ENCODE data around the gene POU3F2.

POU3F2 gene

GRCh38 chr6:98831057-98831958, 3.1 kb upstream of the POU3F2 start:
- no peak for DNase-seq (ENCODE audit: low read depth)

DNA sequence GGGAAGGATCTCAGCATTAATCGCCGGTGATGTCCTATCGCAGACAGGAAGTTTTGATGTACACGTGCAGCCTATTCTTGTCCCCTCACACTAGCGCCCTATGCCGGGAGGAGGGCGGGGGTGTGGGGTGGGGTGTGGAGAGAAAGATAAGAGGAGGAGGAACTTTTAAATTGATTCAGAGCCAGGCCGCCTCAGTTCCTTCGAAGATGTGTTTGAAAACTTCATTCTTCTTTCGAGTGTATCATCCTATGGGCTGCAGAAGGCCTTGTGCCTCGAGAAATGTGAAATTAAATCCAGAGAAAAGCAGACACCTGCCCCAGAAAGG, 2.5 kb upstream of the POU3F2 start:
- DNase-seq (ENCODE audit: low read depth): no peak

GRCh38 chr6:98832284-98833056, 1.9 kb upstream of the POU3F2 start:
- DNase-seq (ENCODE audit: low read depth): no peak

- no peak for DNase-seq (ENCODE audit: low read depth)
Observed at GRCh38 chr6:98833057-98833306, 1.4 kb upstream of the POU3F2 start.

GRCh38 chr6:98833307-98834059, 891 bp upstream of the POU3F2 start:
- no peak for DNase-seq (ENCODE audit: low read depth)

DNA sequence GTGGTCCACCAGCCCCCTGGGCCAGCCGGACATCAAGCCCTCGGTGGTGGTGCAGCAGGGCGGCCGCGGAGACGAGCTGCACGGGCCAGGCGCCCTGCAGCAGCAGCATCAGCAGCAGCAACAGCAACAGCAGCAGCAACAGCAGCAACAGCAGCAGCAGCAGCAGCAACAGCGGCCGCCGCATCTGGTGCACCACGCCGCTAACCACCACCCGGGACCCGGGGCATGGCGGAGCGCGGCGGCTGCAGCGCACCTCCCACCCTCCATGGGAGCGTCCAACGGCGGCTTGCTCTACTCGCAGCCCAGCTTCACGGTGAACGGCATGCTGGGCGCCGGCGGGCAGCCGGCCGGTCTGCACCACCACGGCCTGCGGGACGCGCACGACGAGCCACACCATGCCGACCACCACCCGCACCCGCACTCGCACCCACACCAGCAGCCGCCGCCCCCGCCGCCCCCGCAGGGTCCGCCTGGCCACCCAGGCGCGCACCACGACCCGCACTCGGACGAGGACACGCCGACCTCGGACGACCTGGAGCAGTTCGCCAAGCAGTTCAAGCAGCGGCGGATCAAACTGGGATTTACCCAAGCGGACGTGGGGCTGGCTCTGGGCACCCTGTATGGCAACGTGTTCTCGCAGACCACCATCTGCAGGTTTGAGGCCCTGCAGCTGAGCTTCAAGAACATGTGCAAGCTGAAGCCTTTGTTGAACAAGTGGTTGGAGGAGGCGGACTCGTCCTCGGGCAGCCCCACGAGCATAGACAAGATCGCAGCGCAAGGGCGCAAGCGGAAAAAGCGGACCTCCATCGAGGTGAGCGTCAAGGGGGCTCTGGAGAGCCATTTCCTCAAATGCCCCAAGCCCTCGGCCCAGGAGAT, 1.0 kb downstream of the POU3F2 start:
- no peak for DNase-seq (ENCODE audit: low read depth)

- no peak for DNase-seq (ENCODE audit: low read depth)
Observed at GRCh38 chr6:98836025-98836961, 1.9 kb downstream of the POU3F2 start.

DNA sequence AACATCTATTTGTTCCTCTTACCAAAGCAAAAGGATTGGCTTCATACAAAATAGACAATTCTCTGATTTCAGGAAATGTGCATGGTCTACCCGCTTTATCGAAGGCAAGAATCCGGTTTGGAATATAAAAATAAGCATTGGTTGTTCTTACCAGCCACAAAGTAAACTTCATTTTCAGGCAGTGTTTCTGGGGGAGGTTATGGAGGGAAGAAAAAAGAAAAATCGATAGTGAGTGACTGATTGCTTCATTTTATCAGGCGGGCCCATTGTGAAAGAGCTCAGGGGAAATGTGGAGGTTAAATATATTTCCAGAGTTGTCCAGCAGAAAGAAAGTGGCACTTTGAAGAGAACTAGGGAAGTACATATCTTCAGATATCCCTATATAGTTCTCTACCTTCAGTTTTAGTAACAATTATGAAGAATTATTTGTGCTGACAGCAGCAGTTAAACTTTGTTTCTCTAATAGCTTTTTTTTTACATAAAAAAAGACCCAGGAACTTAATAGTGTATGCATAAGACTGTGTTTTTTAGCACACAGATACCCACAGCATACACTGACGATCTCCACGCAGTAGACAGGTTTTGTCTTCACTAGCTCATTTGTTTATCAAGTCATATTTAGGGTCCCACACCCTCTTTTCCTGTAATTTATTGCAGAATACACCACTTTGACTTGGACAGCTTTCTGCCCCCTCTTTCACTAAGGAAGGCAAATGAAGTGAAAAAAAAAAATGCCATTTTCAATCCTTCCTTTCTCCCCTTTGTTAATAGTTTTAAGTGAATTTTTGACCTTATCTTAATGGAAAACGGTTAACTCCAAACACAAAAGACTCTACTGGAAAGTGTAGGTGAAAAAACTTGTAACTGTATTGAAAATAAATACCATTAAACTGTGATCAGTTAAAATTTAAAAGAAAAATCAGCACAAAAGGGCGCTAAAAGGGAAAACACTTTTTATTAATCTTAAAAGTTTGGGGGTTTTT, 2.9 kb downstream of the POU3F2 start:
- DNase-seq (ENCODE audit: low read depth): no peak

- DNase-seq (ENCODE audit: low read depth): no peak
Observed at GRCh38 chr6:98838032-98838431, 3.7 kb downstream of the POU3F2 start.

DNA sequence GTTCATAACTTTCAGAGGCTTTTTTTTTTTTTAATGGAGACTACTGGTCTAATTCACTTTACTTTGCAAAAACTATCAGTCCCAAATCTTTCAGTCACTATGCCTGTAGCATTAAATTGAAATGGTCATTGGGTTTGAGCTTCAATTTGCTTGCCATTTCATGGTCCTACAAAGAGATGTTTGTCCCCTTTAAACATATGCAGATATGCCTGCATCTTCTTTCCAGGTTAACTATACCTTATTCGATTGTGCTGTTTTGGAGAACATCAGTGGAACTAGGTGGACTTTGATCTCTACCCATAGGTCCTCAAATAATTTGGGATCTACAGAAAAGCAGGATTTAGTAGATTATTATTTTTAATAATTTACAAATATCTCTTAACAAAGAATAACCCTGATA, 4.6 kb downstream of the POU3F2 start:
- no peak for DNase-seq (ENCODE audit: low read depth)

DNA sequence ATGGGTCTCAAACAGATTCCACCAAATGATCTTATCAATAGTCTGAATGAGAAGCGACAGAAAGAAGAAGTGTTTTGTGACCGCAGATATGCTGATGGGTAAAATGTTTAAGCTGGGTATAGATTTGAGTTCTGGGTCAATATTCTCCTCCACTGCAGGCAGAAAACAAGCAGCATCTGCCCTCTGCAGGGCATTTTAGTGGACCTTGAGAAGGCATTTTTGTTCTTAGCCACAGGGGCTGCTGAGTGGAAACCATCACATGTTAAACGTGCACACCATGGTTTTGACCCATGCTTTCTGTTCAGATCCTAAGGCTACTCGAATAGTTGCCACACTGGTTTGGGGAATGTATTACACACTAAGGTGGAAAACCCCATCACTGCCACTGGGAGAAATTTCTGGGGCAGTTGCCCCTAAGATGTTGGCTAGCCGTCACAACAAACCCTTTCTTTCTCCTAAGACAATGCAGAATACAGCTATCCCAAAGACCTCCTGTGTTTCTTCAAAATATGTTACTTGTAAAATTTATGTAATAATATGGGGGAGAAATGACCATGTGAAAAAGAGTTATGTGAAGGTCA, 5.5 kb downstream of the POU3F2 start:
- no peak for DNase-seq (ENCODE audit: low read depth)

DNA sequence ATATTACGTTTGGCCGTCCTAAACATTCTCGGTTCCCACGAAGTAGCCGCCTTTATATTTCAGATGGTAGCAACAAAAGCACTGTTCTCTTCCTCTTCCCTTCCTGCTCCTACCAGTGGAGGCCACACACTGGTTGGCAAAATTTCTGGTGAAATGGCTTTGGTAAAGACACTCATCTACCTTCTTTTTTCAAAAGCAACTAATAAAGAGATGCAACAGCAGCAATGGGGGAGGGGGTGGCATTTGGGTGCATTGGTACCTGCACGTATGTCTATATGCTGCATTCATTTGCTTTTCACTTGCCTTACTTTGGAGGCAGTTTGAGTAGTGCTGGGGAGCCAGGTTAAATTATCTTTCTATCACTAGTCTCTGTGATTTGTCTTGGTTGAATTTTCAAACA, 6.0 kb downstream of the POU3F2 start:
- DNase-seq (ENCODE audit: low read depth): no peak

DNA sequence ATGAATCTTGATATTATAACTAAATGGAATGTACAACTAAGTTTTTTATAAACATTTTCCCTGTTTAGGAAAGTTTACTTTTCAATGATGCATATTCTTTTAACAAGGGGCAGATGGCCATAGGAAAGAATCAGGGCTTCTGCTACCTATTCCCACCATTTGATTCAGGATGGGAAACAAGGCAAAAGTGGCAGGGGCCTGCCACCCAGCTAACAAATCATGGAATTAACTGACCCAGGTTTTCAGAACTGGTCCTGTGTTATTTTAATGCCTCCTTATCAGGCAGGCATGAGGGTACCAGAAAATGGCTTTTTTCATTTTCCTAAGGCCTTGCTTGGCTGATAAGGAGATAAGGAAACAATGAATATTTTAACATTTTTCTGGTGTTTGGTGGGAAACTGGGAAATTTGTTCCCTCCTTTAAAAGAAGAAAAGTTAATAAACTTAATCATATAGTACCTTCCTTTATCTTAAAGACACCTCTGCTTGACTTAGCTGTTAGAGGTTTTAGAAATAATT, 6.7 kb downstream of the POU3F2 start:
- DNase-seq (ENCODE audit: low read depth): no peak

GRCh38 chr6:98841621-98842341, 7.4 kb downstream of the POU3F2 start:
- no peak for DNase-seq (ENCODE audit: low read depth)

DNA sequence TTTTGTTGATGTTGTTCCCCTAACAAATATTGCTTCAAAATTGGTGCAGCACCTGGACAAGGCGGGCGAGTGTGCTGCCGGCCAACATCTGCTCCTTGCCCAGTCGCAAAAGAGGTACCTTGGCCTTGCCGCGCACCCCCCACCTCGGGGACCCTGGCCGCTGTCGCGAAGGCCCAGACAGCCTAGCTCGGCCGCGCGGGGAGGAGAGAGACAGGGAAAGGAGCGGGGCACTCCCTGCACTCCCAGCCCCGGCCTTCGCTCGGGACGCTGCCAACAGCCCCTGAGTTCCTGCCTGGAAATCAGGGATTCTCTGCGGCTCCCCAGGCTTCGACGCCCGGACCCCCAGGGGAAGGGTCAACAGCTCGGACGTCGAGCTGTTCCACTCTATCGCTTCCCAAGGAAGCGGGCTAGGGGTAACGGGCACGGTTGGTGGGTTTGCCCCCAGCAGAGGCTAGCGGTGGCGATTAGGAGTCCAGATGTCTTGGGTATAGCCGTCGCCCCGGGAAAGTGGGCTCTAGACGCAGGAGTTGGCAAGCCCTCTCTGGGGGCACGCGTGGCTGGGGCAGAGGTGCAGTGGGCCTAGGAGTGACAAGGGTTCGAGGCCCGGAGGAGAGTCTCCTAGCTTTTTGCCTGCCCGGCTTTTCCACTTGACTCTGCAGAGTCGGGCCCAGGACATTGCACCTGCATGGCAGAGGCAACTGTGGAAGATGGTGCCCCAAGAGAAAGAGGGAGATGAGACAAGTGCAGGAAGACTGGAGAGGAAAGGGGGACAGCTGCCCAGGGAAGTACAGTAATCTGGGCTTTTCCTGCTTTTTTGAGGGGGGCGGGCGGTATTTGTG, 8.2 kb downstream of the POU3F2 start:
- DNase-seq (ENCODE audit: low read depth): no peak

GRCh38 chr6:98843271-98844243, 9.2 kb downstream of the POU3F2 start:
- no peak for DNase-seq (ENCODE audit: low read depth)
